MM.1S (cell line): ENCODE results near the gene AQP10.

Source experiments
- DNase-seq: peaks from one replicate; pipeline ENCODE4 v3.0.0-alpha.2; 2015
- H2AFZ ChIP-seq: fragments of 300-600 bp; sonication (generic); 2 replicates; pipeline ENCODE4 v1.6.0; 2016; ENCODE audit warnings: antibody characterized with exemption, low read length
- H3F3A ChIP-seq: fragments of 300-600 bp; sonication (generic); 2 replicates; pipeline ENCODE4 v1.6.1; 2016; ENCODE audit warnings: mild to moderate bottlenecking, antibody characterized with exemption, low read length, moderate library complexity, mixed read lengths; ENCODE audit not compliant: insufficient read depth
- H3K27ac ChIP-seq: fragments of 300-600 bp; sonication (generic); 2 replicates; pipeline ENCODE4 v1.5.1; 2016; ENCODE audit warnings: mild to moderate bottlenecking, low read length
- H3K27me3 ChIP-seq: fragments of 300-600 bp; sonication (generic); replicated peaks from 2 replicates; pipeline ENCODE4 v1.6.0; 2016; ENCODE audit warnings: low read length; ENCODE audit not compliant: insufficient read depth
- H3K36me3 ChIP-seq: fragments of 300-600 bp; sonication (generic); replicated peaks from 2 replicates; pipeline ENCODE4 v1.6.1; 2016; ENCODE audit warnings: mild to moderate bottlenecking, low read length, mixed read lengths; ENCODE audit not compliant: insufficient read depth
- H3K4me1 ChIP-seq: fragments of 300-600 bp; sonication (generic); 2 replicates; pipeline ENCODE4 v1.6.1; 2016; ENCODE audit warnings: low read length, mixed read lengths
- H3K4me2 ChIP-seq: fragments of 300-600 bp; sonication (generic); 2 replicates; pipeline ENCODE4 v1.6.0; 2016; ENCODE audit warnings: low read depth, low read length
- H3K4me3 ChIP-seq: fragments of 300-600 bp; sonication (generic); 2 replicates; pipeline ENCODE4 v1.5.1; 2016; ENCODE audit warnings: low read length, mixed read lengths
- H3K79me2 ChIP-seq: fragments of 300-600 bp; sonication (generic); 2 replicates; pipeline ENCODE4 v1.6.1; 2016; ENCODE audit warnings: mixed run types, low read length, mixed read lengths
- H3K9ac ChIP-seq: fragments of 300-600 bp; sonication (generic); 2 replicates; pipeline ENCODE4 v1.6.1; 2016; ENCODE audit warnings: low read length, mixed read lengths
- H3K9me2 ChIP-seq: fragments of 300-600 bp; sonication (generic); replicated peaks from 2 replicates; pipeline ENCODE4 v1.6.1; 2016; ENCODE audit warnings: mild to moderate bottlenecking, low read length, mixed read lengths; ENCODE audit not compliant: insufficient read depth
- H3K9me3 ChIP-seq: fragments of 300-600 bp; sonication (generic); replicated peaks from 2 replicates; pipeline ENCODE4 v1.6.1; 2016; ENCODE audit warnings: mild to moderate bottlenecking, low read length, mixed read lengths; ENCODE audit not compliant: insufficient read depth
- H4K20me1 ChIP-seq: fragments of 300-600 bp; sonication (generic); 2 replicates; pipeline ENCODE4 v1.6.1; 2016; ENCODE audit warnings: mild to moderate bottlenecking, low read length, moderate library complexity, mixed read lengths; ENCODE audit not compliant: insufficient read depth
- EZH2 ChIP-seq: fragments of 300-600 bp; sonication (generic); optimal IDR thresholded peaks from 2 replicates; pipeline ENCODE3; 2017; ENCODE audit warnings: low read depth, mild to moderate bottlenecking, antibody characterized with exemption, low read length, mixed read lengths
- EZH2phosphoT487 ChIP-seq: fragments of 300-600 bp; sonication (generic); IDR thresholded peaks from 2 replicates; pipeline ENCODE4 v1.6.1; 2018; ENCODE audit warnings: antibody characterized with exemption, low read length
- TF ChIP-seq, protein P1 (sequence below): fragments of 300-600 bp; sonication (generic); IDR thresholded peaks from 2 replicates; pipeline ENCODE4 v1.5.1; 2016; ENCODE audit warnings: antibody characterized with exemption, low read length, mixed read lengths

Gene AQP10

DNA sequence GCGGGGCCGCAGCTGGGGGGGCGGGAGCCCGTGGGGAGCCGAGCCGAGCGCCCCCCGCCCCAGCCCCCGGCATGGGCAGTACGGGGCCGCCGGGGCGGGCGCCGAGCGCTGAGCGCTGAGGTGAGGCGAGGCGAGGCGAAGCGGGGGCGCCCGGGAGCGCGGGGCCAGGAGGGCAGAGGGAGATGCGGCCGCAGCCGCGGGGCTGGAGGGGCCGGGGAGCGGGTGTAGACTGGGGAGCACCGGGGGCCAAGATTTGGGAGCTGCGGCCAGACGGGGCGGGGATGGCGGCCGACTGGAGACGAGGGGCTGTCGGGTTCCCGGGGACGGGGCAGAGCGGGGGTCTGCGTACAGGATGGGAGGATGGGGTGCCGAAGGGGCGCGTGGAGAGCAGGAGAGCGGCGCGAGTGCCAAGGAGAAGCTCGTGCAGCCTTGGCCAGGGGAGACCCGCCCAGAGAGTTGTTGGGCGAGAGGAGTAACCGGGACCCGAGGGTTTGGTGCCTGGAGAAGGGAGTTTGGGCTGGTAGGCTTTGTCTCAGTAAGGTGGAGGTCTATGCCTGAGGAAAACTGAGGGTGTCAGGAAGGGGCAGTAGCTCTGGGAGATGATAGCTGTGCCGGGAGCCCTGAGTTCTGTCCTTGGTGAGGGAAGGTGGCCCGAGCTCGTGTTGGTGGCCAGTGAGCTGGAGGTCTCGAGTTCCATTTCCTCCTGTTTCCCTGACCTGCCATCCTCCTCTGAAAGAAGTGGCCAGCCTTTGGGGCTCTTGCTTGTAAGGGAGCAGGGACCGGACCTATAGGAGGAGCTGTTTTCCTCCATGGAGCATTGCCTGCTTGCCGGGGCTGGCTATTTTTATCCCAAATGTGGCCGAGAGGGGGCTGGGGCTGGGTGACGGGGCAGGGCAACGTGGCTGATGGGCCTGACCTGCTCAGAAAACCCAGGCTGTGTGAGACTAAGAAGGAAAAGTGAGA, 5.0 kb downstream of the AQP10 start:
- Histone ChIP-seq H3K27me3 (no peaks in the 10 kb centered on the region), H3K36me3 (0 out of 2 replicates have a peak, but pooled peaks cover 4% of the 10 kb centered on the region)

DNA sequence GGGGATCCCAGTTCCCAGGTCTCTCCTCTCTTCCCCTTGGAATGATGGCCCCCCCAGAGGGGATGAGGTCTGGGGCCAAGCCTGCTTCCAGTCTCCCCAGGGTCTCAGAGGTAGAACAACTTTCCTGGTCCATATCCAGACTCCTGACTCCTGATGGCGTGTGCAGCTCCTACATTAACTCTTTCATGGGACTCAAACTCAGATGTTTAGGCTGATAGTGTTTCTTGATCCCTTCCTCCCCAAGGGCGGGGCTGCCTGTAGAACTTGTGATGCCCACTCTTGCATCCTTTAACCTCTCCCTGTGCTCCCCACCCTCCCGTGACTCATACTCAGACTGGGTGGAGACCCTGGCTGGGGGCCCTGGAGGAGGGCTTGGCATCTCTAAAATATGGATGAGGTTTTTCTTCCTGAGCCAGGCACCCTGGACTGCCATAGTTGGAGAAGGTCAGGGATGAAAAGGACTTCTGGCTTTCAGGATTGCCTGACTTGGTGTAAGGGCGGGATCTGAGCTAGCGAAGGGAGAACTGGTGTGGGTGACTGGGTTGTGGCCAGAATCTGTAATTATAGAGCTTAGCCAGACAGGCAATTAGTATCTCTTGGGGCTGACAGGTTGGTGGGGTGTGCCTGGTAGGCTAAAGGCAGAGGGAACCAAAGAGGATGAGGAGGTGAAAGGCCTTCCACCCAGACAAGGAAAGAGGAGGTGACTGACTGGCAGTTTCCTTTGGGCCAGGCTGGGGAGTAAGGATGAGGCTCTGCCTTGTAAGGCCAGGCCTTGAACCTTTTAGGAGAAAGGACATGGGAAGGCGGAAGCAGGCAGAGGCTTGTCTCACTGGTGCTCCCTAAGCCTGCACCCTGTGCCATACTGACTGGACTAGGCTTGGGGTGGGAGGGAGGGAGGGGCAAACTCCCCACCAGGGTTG, 5.9 kb downstream of the AQP10 start:
- DNase-seq = peak; percentile 50
- H4K20me1 ChIP-seq = no peaks in the 10 kb centered on the region

More for the DNA sequence above, 5.0 kb downstream of the AQP10 start:
- H3K4me1 ChIP-seq = peaks cover 33% of the 10 kb centered on the region
- H3K9me2 ChIP-seq = no peaks in the 10 kb centered on the region
- no peak for TF ChIP-seq EZH2phosphoT487
- TF ChIP-seq, protein P1, sequence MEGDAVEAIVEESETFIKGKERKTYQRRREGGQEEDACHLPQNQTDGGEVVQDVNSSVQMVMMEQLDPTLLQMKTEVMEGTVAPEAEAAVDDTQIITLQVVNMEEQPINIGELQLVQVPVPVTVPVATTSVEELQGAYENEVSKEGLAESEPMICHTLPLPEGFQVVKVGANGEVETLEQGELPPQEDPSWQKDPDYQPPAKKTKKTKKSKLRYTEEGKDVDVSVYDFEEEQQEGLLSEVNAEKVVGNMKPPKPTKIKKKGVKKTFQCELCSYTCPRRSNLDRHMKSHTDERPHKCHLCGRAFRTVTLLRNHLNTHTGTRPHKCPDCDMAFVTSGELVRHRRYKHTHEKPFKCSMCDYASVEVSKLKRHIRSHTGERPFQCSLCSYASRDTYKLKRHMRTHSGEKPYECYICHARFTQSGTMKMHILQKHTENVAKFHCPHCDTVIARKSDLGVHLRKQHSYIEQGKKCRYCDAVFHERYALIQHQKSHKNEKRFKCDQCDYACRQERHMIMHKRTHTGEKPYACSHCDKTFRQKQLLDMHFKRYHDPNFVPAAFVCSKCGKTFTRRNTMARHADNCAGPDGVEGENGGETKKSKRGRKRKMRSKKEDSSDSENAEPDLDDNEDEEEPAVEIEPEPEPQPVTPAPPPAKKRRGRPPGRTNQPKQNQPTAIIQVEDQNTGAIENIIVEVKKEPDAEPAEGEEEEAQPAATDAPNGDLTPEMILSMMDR = peak; percentile 67
- peaks cover 39% of the 10 kb centered on the region for H3F3A ChIP-seq
- peak overlapping the region; percentile 84 for H3K4me3 ChIP-seq
- peak overlapping the region; percentile 95 for H3K27ac ChIP-seq
- peak; percentile 77 for DNase-seq
- H3K4me2 ChIP-seq = peak overlapping the region; percentile 98
- no peaks in the 10 kb centered on the region for H3K9me3 ChIP-seq
- peaks cover 48% of the 10 kb centered on the region for H3K79me2 ChIP-seq
- peak overlapping the region; percentile 97 for H3K9ac ChIP-seq
- H2AFZ ChIP-seq = peak overlapping the region; percentile 32
- no peaks in the 10 kb centered on the region for H4K20me1 ChIP-seq

DNA sequence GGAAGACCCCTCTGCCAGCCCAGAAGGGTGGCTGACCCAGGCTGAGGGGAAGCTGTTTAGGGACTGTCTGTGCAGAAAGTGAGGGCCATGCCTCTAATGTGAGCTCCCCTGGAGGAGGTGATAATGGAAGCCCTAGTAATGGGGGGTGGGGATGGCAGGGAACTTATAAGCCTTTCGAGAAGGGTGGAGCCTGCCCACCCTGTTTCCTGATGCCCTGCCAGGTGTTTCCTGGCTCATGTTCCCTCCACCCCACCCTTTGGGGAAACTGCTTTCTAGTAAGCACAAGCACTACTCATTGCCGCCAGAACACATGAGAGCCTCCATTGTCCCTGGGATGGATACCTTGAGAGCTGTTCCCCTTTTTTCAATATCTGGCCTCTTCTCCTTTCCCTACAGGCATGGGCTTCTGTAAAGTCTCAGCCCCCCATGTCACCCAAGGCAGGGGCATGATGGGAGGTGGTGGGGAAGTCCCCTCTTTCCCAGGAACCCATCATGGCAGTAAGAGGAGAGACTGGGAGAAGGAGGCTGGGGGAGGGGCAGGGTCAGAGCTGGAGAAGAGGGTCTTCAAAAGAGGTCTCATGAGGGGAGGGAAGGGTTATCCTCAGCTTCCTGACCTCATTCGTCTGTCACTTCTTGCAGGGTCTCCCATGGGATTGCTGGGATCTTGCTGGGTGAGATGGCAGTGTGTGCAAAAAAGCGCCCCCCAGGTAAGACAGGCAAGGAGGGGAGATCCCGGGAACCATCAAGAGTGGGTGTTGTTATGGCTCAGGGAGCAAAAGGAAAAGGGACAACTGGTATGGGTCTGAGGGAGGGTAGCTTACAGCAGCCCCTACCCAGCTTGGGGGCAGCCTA, 6.8 kb downstream of the AQP10 start:
- Histone ChIP-seq H3K27me3 (no peaks in the 10 kb centered on the region), H3K9me3 (no peaks in the 10 kb centered on the region), H3F3A (peaks cover 51% of the 10 kb centered on the region), H3K9me2 (no peaks in the 10 kb centered on the region), H3K9ac (peak overlapping the region; percentile 97), H2AFZ (no peak overlapping the region), H3K4me1 (peaks cover 33% of the 10 kb centered on the region), H4K20me1 (no peaks in the 10 kb centered on the region), H3K4me3 (peak overlapping the region; percentile 84), H3K27ac (peak overlapping the region; percentile 95), H3K36me3 (peaks cover 16% of the 10 kb centered on the region; the same call in 1 of the 2 replicates), H3K4me2 (peak overlapping the region; percentile 98), H3K79me2 (peaks cover 66% of the 10 kb centered on the region)
- DNase-seq = peak; percentile 98
- no peak for TF ChIP-seq EZH2phosphoT487
- TF ChIP-seq EZH2 = no peak
- TF ChIP-seq, protein P1 = 0 out of 2 replicates have a peak, but pooled peaks have one; percentile 11

More for the DNA sequence above, 5.9 kb downstream of the AQP10 start:
- Histone ChIP-seq H3K9me3 (no peaks in the 10 kb centered on the region), H3K4me2 (peak overlapping the region; percentile 98), H3K36me3 (peaks cover 13% of the 10 kb centered on the region; the same call in 1 of the 2 replicates), H3K4me3 (peak overlapping the region; percentile 84), H3K9ac (peak overlapping the region; percentile 97), H2AFZ (no peak overlapping the region), H3F3A (peaks cover 48% of the 10 kb centered on the region), H3K27ac (peak overlapping the region; percentile 95), H3K27me3 (no peaks in the 10 kb centered on the region), H3K9me2 (no peaks in the 10 kb centered on the region), H3K79me2 (peaks cover 57% of the 10 kb centered on the region), H3K4me1 (peaks cover 33% of the 10 kb centered on the region)
- TF ChIP-seq, protein P1 = no peak
- no peak for TF ChIP-seq EZH2
- TF ChIP-seq EZH2phosphoT487 = no peak
